GM12878 (cell line): ENCODE data around the gene CHMP1A. TPM values are rescaled to one million over a fixed set of nuclear protein-coding genes. Genes with fewer than 3 reads are reported as not detected.

Experiments
- ATAC-seq: fragments of 200-7000 bp; cut with Tn5 transposase; 3 replicates; pipeline ENCODE4 v1.9.1; 2020; ENCODE audit warnings: mild to moderate bottlenecking, moderate library complexity
- BruUV-seq: library from RNA; stranded (reverse); fragments of 400-500 nt; replicated peaks from 2 replicates; lab custom pipeline; 2021; lab: Mats Ljungman, UMichigan
- CTCF ChIA-PET: fragments of 300-600 bp; sonication (Branson Sonifier 250); formaldehyde crosslinking; extraction: SDS; loops from one replicate; lab custom pipeline; 2021; ENCODE audit warnings: inconsistent platforms; lab: Yijun Ruan, JAX
- POLR2A ChIA-PET: fragments of 350-600 bp; formaldehyde crosslinking; extraction: SDS; loops from one replicate; lab custom pipeline; 2021; ENCODE audit warnings: inconsistent platforms; lab: Charles Lee
- RAD21 ChIA-PET: fragments of 300-600 bp; sonication (Branson Sonifier 250); formaldehyde crosslinking; loops from one replicate; lab custom pipeline; 2023; ENCODE audit warnings: antibody characterized with exemption; ENCODE audit not compliant: unreplicated experiment; lab: Charles Lee
- SMC1A ChIA-PET: fragments of 300-600 bp; sonication (Branson Sonifier 250); formaldehyde crosslinking; loops from one replicate; lab custom pipeline; 2023; ENCODE audit not compliant: unreplicated experiment, uncharacterized antibody; lab: Charles Lee
- DNase-seq: peaks from one replicate; pipeline ENCODE4 v3.0.0-alpha.2; 2011; ENCODE audit warnings: low read depth, low spot score
- FAIRE-seq: peaks from 3 replicates; lab custom pipeline; 2011; peaks lifted over from hg19 to GRCh38; lab: Jason Lieb, UNC
- H2AFZ ChIP-seq: 2 replicates; pipeline ENCODE4 v1.6.0; 2011; ENCODE audit warnings: low read depth, low read length, control low read depth; ENCODE audit not compliant: control insufficient read depth
- H3K27ac ChIP-seq: 2 replicates; pipeline ENCODE4 v1.5.1; 2011; ENCODE audit warnings: control low read depth; ENCODE audit not compliant: control insufficient read depth, insufficient read depth
- H3K27me3 ChIP-seq, 2 experiments: replicated peaks in 1 of 2; 2 replicates each; pipeline versions ENCODE4 v1.6.0 to v1.6.1; 2011; ENCODE audit warnings: low read length in 1 of 2; ENCODE audit not compliant: control insufficient read depth in 2 of 2, insufficient read depth in 2 of 2
- H3K36me3 ChIP-seq, 2 experiments: 2 replicates each; pipeline ENCODE4 v1.5.1; 2011; ENCODE audit warnings: low read length in 1 of 2; ENCODE audit not compliant: control insufficient read depth in 2 of 2, insufficient read depth in 2 of 2
- H3K4me1 ChIP-seq: 2 replicates; pipeline ENCODE4 v1.6.1; 2011; ENCODE audit warnings: mild to moderate bottlenecking, low read length, moderate library complexity, mixed read lengths; ENCODE audit not compliant: control insufficient read depth, insufficient read depth
- H3K4me2 ChIP-seq: 2 replicates; pipeline ENCODE4 v1.6.0; 2011; ENCODE audit warnings: control low read depth; ENCODE audit not compliant: control insufficient read depth, insufficient read depth
- H3K4me3 ChIP-seq: fragments of 200-600 bp; sonication (generic); 2 replicates; pipeline ENCODE4 v1.5.1; 2016
- H3K79me2 ChIP-seq: 2 replicates; pipeline ENCODE4 v1.6.0; 2011; ENCODE audit warnings: low read length; ENCODE audit not compliant: control insufficient read depth, insufficient read depth
- H3K9ac ChIP-seq: 2 replicates; pipeline ENCODE4 v1.8.0; 2011; ENCODE audit warnings: low read length, control low read depth, mixed read lengths; ENCODE audit not compliant: control insufficient read depth, insufficient read depth
- H3K9me3 ChIP-seq: replicated peaks from 3 replicates; pipeline ENCODE4 v1.5.1; 2011; ENCODE audit warnings: mild to moderate bottlenecking, low read length; ENCODE audit not compliant: control insufficient read depth, insufficient read depth
- H4K20me1 ChIP-seq: 2 replicates; pipeline ENCODE4 v1.6.0; 2011; ENCODE audit not compliant: control insufficient read depth, insufficient read depth
- CREM ChIP-seq: IDR thresholded peaks from 2 replicates; pipeline ENCODE4 v1.6.1; 2014; ENCODE audit warnings: antibody characterized with exemption, low read depth
- E2F4 ChIP-seq: IDR thresholded peaks from 2 replicates; pipeline ENCODE4 v1.6.1; 2012; ENCODE audit warnings: low read depth, low read length, improper control_type of control experiment
- HCFC1 ChIP-seq: fragments of 150-350 bp; IDR thresholded peaks from 2 replicates; pipeline ENCODE4 v1.6.1; 2014; ENCODE audit warnings: low read length
- HDGF ChIP-seq: fragments of 450-650 bp; IDR thresholded peaks from 2 replicates; pipeline ENCODE4 v1.6.1; 2016; ENCODE audit warnings: antibody characterized with exemption
- JUND ChIP-seq: IDR thresholded peaks from 2 replicates; pipeline ENCODE4 v1.6.1; 2012; ENCODE audit warnings: low read depth, mild to moderate bottlenecking, low read length, improper control_type of control experiment, moderate library complexity
- MXI1 ChIP-seq: fragments of 150-350 bp; IDR thresholded peaks from 2 replicates; pipeline ENCODE4 v1.6.1; 2011; ENCODE audit warnings: low read depth, mild to moderate bottlenecking, inconsistent platforms, low read length, improper control_type of control experiment
- NRF1 ChIP-seq: conservative IDR thresholded peaks from 2 replicates; pipeline ENCODE4 v1.6.1; 2011; ENCODE audit warnings: mild to moderate bottlenecking, low read depth, low read length, improper control_type of control experiment
- SMARCA5 ChIP-seq: fragments of 450-650 bp; IDR thresholded peaks from 2 replicates; pipeline ENCODE4 v1.6.1; 2017; ENCODE audit warnings: mild to moderate bottlenecking
- SRF ChIP-seq, 2 experiments: IDR thresholded peaks; 2 replicates each; pipeline ENCODE4 v1.6.1; 2011; ENCODE audit warnings: low read depth in 2 of 2, low read length in 2 of 2, mild to moderate bottlenecking in 1 of 2, moderate library complexity in 1 of 2
- TCF3 ChIP-seq: IDR thresholded peaks from 2 replicates; pipeline ENCODE4 v1.6.1; 2012; ENCODE audit warnings: low read depth, mild to moderate bottlenecking, low read length, borderline replicate concordance; ENCODE audit not compliant: insufficient read depth
- WGBS: methylation state at CpG from one replicate; pipeline ENCODE4 v1.1.6; 2016; ENCODE audit warnings: low lambda C conversion rate; ENCODE audit not compliant: insufficient replicate concordance, insufficient coverage; ENCODE audit errors: missing lambda C conversion rate; 5-methylcytosine and 5-hydroxymethylcytosine counted together
- in situ Hi-C: fragments of 300-500 bp; cut with MboI; formaldehyde crosslinking; loops from 9 replicates; pipeline ENCODE4 v1.14.3; 2018; ENCODE audit warnings: mixed read lengths
- intact Hi-C: fragments of 100-400 bp; cut with micrococcal nuclease; formaldehyde crosslinking; loops from one replicate; pipeline ENCODE4 v1.14.2; 2022; ENCODE audit not compliant: unreplicated experiment
- polyA plus RNA-seq, 11 experiments: library from polyadenylated mRNA; depleted of rRNA in 4 of 11; unstranded in 6 of 11; stranded (reverse) in 5 of 11; fragments of >200 nt; fragmentation: Nextera tagmentation in 4 of 11; fragmentation: Illumina TruSeq in 1 of 11; extraction: Ambion mirVana in 4 of 11; extraction: Trizol in 1 of 11; gene quantifications; 1 replicate in 1 of 11; 2 replicates in 10 of 11; pipeline versions ENCODE4 v1.2.1 to v1.2.3, GENCODE V29; 2011 to 2016; ENCODE audit warnings: inconsistent platforms in 2 of 11, missing spikeins in 2 of 11, low read depth in 1 of 11
- total RNA-seq, 4 experiments: library from RNA; depleted of rRNA in 3 of 4; stranded (reverse); fragments of >200 nt in 3 of 4; fragmentation: Illumina TruSeq in 1 of 4; extraction: Trizol in 1 of 4; gene quantifications; 2 replicates each; pipeline versions ENCODE4 v1.2.1 to v1.2.3, GENCODE V29; 2013 to 2021

Gene CHMP1A
- total and polyA plus RNA-seq, 10 of the 15 experiments (the other 5 are each of a cell fraction or from before 2014, with no cell fraction given), result 1.0 to 86.7 (median 54.7) TPM

- DNase-seq, result no peak
- H3K4me3 ChIP-seq, result no peak overlapping the region
- no peak overlapping the region for H3K9ac ChIP-seq
- in situ Hi-C loops (loop anchor here (5.0 to 10.0 kb wide), 2 partner anchors 91 to 158 kb away; no protein-coding TSS in a partner anchor), intact Hi-C loops (loop anchor here (10.0 kb wide), 1 partner anchor 211 kb away; the partner anchor contains the start of gene MC1R)
- FAIRE-seq, result no peak
- no peaks in the 10 kb centered on the region for H3K36me3 ChIP-seq
- RAD21 ChIA-PET, result interaction anchor here (2.7 to 3.3 kb wide), 2 partner anchors 90 to 156 kb away, joined by 17 to 33 read pairs; no protein-coding TSS in a partner anchor
- H4K20me1 ChIP-seq, result no peaks in the 10 kb centered on the region
- POLR2A ChIA-PET, result interaction anchor here (0.6 to 0.7 kb wide), 2 partner anchors 19 to 161 kb away, joined by 3 to 6 read pairs; no protein-coding TSS in a partner anchor
- H3K27ac ChIP-seq, result no peak overlapping the region
- H3K79me2 ChIP-seq, result no peaks in the 10 kb centered on the region
- no peak for ATAC-seq
- no peak overlapping the region for H3K4me2 ChIP-seq
- peaks cover 15% of the 10 kb centered on the region for H3K4me1 ChIP-seq
- CTCF ChIA-PET, result interaction anchor here (0.8 to 2.3 kb wide), 3 partner anchors 60 to 156 kb away, joined by 3 to 21 read pairs (median 4); no protein-coding TSS in a partner anchor
- H3K27me3 ChIP-seq, result no peaks in the 10 kb centered on the region
- no peak for TF ChIP-seq HCFC1
- SMC1A ChIA-PET, result interaction anchor here (4.4 to 4.7 kb wide), 2 partner anchors 87 to 156 kb away, joined by 39 to 44 read pairs; no protein-coding TSS in a partner anchor
- WGBS, result 80% methylated on average over 13 of the region's 13 CpGs
- H3K9me3 ChIP-seq, result no peaks in the 10 kb centered on the region
- BruUV-seq, result no TSS peak
- H2AFZ ChIP-seq, result no peak overlapping the region
Measured at GRCh38 chr16:89704281-89704680, 46.8 kb upstream of the CHMP1A start.

- RAD21 ChIA-PET, result interaction anchor here (0.8 to 3.5 kb wide), 5 partner anchors 15 to 162 kb away, joined by 3 to 26 read pairs (median 17); partner anchors contain the start of gene CDK10
- in situ Hi-C loops, result loop anchor here (5.0 to 10.0 kb wide), 2 partner anchors 93 to 161 kb away; no protein-coding TSS in a partner anchor
- FAIRE-seq, result peak; percentile 70
- 0 out of 2 replicates have a peak, but pooled peaks have one; percentile 28 for TF ChIP-seq TCF3
- 0 out of 2 replicates have a peak, but pooled peaks have one; percentile 21 for TF ChIP-seq E2F4
- TF ChIP-seq SMARCA5, result 0 out of 2 replicates have a peak, but pooled peaks have one; percentile 28
- TF ChIP-seq NRF1, result 0 out of 2 replicates have a peak, but pooled peaks have one; percentile 28
- TF ChIP-seq CREM, result 0 out of 2 replicates have a peak, but pooled peaks have one; percentile 6
- peak; percentile 74; the same call in 1 of the 2 replicates for TF ChIP-seq HDGF
- TF ChIP-seq JUND, result 0 out of 2 replicates have a peak, but pooled peaks have one; percentile 5
- peak; percentile 7 to 51; a peak in 1 of 4 replicates for TF ChIP-seq SRF (IDR thresholded peaks at IDR 0.05; ENCODE audit: low read depth in 2 of 2, low read length in 2 of 2)
- peak; percentile 73 for TF ChIP-seq MXI1
Measured at GRCh38 chr16:89701425-89702406, 44.2 kb upstream of the CHMP1A start, which contains the start of gene SPATA2L. TSS of gene SPATA2L (minus strand) at chr16:89701705. CDS start at chr16:89701232, 473 bp downstream.

More at GRCh38 chr16:89701425-89702406, 44.2 kb upstream of the CHMP1A start, which contains the start of gene SPATA2L:
- peaks cover 0 to 2% of the 10 kb centered on the region in 2 experiments; a peak in 2 of 4 replicates for H3K36me3 ChIP-seq
- H3K27me3 ChIP-seq, result no peaks in the 10 kb centered on the region
- H3K4me3 ChIP-seq, result peak within 1 kb of the TSS; percentile 83
- H3K27ac ChIP-seq, result peak within 1 kb of the TSS; percentile 55
- ATAC-seq (peak; percentile 82), DNase-seq (peak; percentile 73)
- ChIA-PET POLR2A (interaction anchor here (1.3 to 2.1 kb wide), 3 partner anchors 159 to 173 kb away, joined by 4 to 20 read pairs (median 7); partner anchors contain the start of gene TCF25), CTCF (interaction anchor here (1.0 to 3.2 kb wide), 5 partner anchors 13 to 171 kb away, joined by 4 to 56 read pairs (median 5); partner anchors contain the start of genes CHMP1A, SPATA33 and TCF25), SMC1A (interaction anchor here (1.5 kb wide), 1 partner anchor 159 kb away, joined by 4 read pairs; no protein-coding TSS in a partner anchor)
- H3K9me3 ChIP-seq, result no peaks in the 10 kb centered on the region
- peak within 1 kb of the TSS; percentile 77 for H2AFZ ChIP-seq
- peak within 1 kb of the TSS; percentile 41 for H3K9ac ChIP-seq
- WGBS, result under 1% methylated on average over 66 of the region's 97 CpGs
- intact Hi-C loops, result loop anchor here (10.0 kb wide), 1 partner anchor 213 kb away; the partner anchor contains the start of gene MC1R
- H3K79me2 ChIP-seq, result no peaks in the 10 kb centered on the region
- no peaks in the 10 kb centered on the region for H4K20me1 ChIP-seq
- BruUV-seq, result no TSS peak
- H3K4me2 ChIP-seq, result peak within 1 kb of the TSS; percentile 91
- peaks cover 16% of the 10 kb centered on the region for H3K4me1 ChIP-seq
